ENCODE data around the gene RPS6KA1.

Gene RPS6KA1

GRCh38 chr1:26533951-26534509, 4.5 kb downstream of the RPS6KA1 start:
- no peak for DNase-seq

GRCh38 chr1:26535201-26535600, 5.6 kb downstream of the RPS6KA1 start:
- DNase-seq: no peak

GRCh38 chr1:26536081-26536480, 6.5 kb downstream of the RPS6KA1 start:
- DNase-seq: no peak

- DNase-seq: no peak
Observed at GRCh38 chr1:26536521-26536920, 7.0 kb downstream of the RPS6KA1 start.

GRCh38 chr1:26537951-26538352, 8.4 kb downstream of the RPS6KA1 start:
- DNase-seq: peak; percentile 63

GRCh38 chr1:26538480-26539412, 9.2 kb downstream of the RPS6KA1 start:
- DNase-seq: peak; percentile 70

- DNase-seq: no peak
Observed at GRCh38 chr1:26539722-26540121, 10.2 kb downstream of the RPS6KA1 start.

GRCh38 chr1:26540351-26540750, 10.8 kb downstream of the RPS6KA1 start:
- no peak for DNase-seq

GRCh38 chr1:26541431-26541815, 11.9 kb downstream of the RPS6KA1 start:
- DNase-seq: no peak

- DNase-seq: peak; percentile 98
Observed at GRCh38 chr1:26541816-26542711, 12.5 kb downstream of the RPS6KA1 start.

- DNase-seq: peak; percentile 77
Observed at GRCh38 chr1:26542771-26543451, 13.3 kb downstream of the RPS6KA1 start.

- no peak for DNase-seq
Observed at GRCh38 chr1:26543462-26543861, 13.9 kb downstream of the RPS6KA1 start.

- DNase-seq: no peak
Observed at GRCh38 chr1:26544126-26544525, 14.6 kb downstream of the RPS6KA1 start.

- DNase-seq: no peak
Observed at GRCh38 chr1:26545969-26546323, 16.4 kb downstream of the RPS6KA1 start.

GRCh38 chr1:26546375-26546774, 16.8 kb downstream of the RPS6KA1 start:
- no peak for DNase-seq

GRCh38 chr1:26546819-26547218, 17.3 kb downstream of the RPS6KA1 start:
- DNase-seq: no peak

- DNase-seq: no peak
Observed at GRCh38 chr1:26548841-26549240, 19.3 kb downstream of the RPS6KA1 start.

GRCh38 chr1:26550946-26551345, 21.4 kb downstream of the RPS6KA1 start:
- DNase-seq: no peak

- no peak for DNase-seq
Observed at GRCh38 chr1:26552720-26553119, 23.2 kb downstream of the RPS6KA1 start.

GRCh38 chr1:26553942-26554682, 24.6 kb downstream of the RPS6KA1 start:
- no peak for DNase-seq

- no peak for DNase-seq
Observed at GRCh38 chr1:26554781-26555180, 25.2 kb downstream of the RPS6KA1 start.

- DNase-seq: no peak
Observed at GRCh38 chr1:26555550-26555981, 26.0 kb downstream of the RPS6KA1 start.
